Tibial nerve (tissue), 3 donors: ENCODE data around the gene CACNA1G.

Source experiments
- CTCF ChIP-seq, 5 experiments: fragments of 200-600 bp in 3 of 5; fragments of 450-650 bp in 2 of 5; sonication (generic) in 3 of 5; IDR thresholded peaks; one replicate each; pipeline ENCODE4 v1.5.1; 2016 to 2019; ENCODE audit warnings: antibody characterized with exemption in 5 of 5, mild to moderate bottlenecking in 3 of 5, moderate library complexity in 2 of 5
- POLR2A ChIP-seq, 2 donors: fragments of 450-650 bp; IDR thresholded peaks; one replicate each; pipeline ENCODE4 v1.6.1; 2017; ENCODE audit warnings: antibody characterized with exemption in 2 of 2, mild to moderate bottlenecking in 2 of 2, moderate library complexity in 2 of 2

GRCh38 chr17:50578173-50578572, 17.7 kb downstream of the CACNA1G start:
- no peak for TF ChIP-seq POLR2A (IDR thresholded peaks at IDR 0.05)
- TF ChIP-seq CTCF (IDR thresholded peaks at IDR 0.05): no peak
